Measurements from ENCODE around the gene LBH.

The LBH gene

DNA sequence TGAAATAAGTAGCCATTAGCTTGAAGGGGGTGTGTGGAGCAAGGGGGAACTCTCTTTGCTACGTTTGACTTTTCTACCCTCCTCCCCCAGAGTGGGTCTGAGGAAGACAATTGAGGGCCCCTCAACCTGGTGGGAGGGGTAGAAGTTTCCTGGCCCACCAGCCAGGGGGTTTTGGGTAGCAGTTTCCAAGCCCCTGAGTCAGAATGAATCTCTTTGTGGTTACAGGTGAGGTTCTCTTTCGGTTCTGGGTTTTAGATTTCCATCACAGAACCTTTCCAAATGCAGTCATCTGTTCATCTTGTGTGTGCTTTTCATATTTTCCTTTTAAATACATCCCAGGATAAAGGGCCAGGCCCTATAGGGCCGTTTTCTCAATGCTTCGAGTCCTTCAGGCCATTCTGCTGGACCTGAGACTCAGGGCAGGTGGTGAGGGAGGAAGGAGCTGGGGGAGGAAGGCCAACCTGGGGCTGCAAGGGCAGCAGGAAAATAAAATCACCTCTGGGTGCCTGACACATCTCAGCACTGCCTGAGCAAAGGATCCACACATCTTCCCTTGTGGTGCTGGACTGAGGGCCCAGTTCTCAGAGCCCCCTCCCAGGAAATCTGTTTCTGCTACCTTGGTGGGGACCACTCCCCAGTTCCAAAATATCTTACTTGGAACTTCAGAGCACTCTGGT lies 4.7 kb downstream of the LBH start:
- no peak for DNase-seq

DNA sequence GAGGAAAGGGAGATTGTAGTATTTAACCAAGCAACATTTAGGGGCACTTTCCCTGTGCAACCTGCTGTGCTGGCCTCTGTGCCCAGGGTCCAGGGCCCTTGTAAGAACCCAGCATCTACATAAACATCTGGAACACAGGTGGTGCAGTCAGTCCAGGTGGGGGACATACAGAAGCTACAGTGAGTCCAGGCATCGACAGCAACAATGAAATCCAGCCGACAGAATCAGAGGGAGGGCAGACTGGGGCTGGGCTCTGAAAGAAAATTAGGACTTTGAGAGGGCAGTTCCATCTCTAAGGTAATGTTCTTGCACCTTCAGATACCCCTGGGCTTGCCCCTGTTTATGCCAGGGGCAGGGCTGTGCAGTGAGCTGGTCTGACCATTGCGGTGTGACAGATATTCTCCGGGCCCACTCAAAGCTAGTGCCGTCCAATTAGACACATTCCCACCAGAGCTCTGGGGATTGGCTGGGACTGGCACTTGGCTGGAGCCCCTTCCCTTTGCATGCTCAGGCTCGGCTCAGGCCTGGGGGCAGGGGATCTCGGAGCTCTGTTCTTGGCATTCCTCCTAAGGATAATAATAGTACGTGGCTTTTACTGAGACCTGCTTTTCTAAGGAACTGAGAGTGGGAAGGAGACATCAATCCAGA lies 5.4 kb downstream of the LBH start:
- DNase-seq: no peak

DNA sequence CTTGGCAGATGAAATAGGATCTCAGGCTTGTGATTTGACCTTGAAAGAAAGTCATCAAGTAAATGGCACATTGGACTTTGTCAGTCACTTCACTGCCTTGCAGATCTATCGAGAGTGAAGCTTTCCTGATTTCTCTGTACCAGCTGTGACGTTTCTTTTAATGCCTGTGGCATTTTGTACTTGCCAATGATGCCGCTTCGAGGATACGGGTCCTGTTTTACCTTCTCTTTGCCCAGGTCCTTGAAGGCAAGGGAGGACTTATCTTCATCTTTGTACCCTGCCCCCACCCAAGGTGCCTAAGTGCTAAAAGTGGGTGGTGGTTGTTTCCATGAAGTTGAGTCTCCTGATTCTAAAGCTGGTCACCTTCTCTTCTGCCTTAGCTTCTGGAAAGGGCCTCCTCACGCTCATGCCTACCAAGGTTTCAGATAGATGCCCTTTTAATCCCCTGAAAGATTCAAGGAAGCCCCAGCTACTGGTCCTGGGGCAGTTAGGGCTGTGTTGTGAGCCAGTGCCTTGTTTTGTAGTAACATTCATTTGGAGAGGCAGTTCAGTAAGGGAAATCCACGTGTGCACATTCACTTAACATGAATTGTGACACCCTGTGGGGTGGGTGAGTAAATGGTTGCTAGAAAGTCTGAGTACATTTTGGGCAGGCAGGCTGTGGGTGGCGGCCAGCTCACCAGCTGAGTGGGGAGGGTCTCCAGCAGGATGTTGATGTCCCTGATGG lies 6.1 kb downstream of the LBH start:
- no peak for DNase-seq

- DNase-seq: no peak
These were observed 6.8 kb downstream of the LBH start for GRCh38 chr2:30237966-30238800.

- DNase-seq: peak in 3 of 4 experiments; percentile 35 to 47 (median 45)
These were observed 8.1 kb downstream of the LBH start for GRCh38 chr2:30239308-30239985.

DNA sequence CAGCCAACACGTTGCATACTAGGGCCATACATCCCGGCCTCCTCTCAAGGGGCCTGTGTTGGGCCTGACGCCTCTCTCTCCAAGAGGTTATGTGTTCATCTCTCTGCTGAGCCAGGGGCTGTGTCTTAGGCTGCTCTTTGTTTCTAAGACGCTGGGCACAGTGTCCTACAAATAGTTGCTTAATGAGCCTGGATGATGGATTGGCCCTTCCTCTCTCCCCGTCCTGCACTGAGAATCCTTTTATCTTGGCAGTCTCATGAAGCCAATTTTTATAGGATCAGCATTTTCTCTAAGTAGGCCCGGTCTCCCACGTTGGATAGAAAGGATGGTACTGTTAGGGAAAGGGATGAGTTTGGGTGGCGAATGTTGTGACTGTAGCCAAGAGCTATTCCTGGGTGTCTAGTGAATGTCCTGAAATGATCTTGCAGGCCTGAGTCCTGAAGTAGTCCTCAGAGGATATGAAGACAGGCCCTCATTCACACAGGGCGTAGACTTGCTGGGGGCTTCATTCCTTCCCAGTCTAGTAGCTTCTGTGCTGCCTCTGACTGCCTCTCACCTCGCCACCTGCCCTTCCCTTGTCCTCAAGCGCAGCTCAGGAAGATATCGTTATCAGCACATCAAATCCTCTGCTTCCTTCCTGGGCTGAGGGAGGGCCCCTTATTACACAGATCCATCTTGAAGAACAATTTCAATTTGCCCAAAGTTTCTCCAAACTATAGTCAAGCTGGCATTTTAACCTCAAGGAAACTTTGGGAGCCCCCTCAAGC lies 8.8 kb downstream of the LBH start:
- no peak for DNase-seq

DNA sequence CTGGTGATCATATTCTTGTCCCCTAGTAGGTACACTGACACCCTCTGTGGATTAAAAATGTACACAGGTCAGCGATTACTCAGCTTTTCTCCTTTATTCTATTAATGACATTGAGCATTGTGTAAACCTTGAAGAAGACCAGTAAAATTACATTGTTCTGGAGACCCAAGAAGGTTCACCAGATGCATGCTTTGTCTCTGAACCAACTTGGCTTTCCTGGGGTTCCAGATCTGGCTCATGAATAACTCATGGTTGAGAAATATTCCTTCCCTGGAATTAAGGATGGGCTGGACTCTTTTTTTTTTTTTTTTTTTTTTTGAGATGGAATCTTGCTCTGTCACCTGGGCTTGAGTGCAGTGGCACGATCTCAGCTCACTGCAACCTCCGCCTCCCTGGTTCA lies 11.9 kb downstream of the LBH start:
- no peak for DNase-seq

DNA sequence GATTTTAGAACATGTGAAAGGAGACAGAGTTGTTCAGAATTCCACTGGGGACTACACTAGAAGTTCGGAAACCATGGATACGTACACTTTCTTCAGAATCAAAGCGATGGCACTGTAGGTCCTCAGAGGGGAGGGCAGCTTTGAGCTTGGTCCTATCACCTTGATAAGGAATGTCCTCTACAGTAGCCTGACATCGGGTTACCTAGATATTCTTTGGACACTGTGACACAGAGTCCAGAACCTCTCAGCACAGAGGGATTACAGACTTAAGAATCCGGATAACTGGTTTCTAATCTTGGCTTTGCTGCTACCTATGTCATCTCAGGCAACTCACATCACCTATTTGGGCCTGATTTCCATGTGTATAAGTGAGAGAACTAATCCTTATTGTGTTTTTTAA lies 14.0 kb downstream of the LBH start:
- no peak for DNase-seq

DNA sequence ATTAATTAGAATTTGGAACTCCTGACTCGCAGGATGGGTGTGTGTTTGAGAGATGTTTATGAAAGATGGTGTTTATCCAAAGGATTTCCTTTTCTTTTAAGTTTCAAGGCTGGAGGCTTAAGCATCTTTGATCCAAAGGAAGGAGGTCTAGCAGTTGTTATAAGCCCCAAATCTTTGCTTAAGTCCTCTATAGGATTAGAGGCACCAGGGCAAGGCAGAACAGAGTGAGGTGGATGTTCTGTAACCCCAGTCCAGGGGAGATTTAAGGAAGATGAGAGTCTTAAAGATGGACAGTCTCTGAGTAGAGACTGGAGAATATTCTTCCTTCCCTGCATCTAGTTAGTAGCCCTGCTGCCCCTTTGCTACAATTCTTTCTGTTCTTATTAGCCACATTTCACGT lies 17.5 kb downstream of the LBH start:
- no peak for DNase-seq

DNA sequence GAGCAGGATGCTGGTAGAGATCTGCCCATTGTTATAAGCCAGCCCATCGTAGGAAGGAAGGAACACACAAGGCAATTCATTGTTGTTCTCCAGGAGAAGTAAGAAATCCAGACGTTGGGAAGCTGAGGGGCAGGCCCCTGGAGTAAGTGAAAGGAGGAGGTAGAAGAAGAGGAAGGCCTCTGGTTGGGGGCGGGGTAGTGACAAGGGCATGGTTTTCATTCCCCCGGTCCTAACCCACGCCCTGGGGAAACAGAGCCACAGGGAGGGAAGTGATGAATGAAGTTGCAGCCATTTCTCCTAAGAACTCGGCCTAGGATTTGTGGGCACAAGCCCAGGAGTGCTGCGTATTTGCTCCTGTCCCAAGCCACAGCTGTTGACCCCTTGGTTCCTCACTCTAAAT lies 18.0 kb downstream of the LBH start:
- no peak for DNase-seq

DNA sequence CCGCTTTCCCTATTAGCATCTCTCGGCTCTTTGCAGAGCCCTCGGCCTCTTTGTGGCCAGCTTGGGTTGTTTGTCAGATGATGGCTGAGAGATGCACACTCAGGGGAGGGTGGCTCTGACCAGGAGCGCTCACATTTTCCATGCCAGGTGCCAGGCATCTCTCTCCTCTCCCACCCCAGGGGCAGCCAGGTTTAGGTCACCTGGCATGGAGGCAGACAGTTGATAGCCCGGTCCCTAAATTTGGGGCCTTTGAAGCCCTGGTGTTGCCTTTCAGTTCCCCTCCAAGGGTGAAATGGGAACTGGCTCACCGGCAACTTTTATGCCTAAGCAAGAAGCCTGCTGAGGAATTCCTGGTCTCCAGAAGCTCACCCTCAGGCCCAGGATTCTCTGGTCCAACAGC lies 19.1 kb downstream of the LBH start:
- DNase-seq: no peak

- peak in 2 of 4 experiments; percentile 11 to 18 for DNase-seq
These were observed 21.7 kb downstream of the LBH start for GRCh38 chr2:30252723-30253701.

DNA sequence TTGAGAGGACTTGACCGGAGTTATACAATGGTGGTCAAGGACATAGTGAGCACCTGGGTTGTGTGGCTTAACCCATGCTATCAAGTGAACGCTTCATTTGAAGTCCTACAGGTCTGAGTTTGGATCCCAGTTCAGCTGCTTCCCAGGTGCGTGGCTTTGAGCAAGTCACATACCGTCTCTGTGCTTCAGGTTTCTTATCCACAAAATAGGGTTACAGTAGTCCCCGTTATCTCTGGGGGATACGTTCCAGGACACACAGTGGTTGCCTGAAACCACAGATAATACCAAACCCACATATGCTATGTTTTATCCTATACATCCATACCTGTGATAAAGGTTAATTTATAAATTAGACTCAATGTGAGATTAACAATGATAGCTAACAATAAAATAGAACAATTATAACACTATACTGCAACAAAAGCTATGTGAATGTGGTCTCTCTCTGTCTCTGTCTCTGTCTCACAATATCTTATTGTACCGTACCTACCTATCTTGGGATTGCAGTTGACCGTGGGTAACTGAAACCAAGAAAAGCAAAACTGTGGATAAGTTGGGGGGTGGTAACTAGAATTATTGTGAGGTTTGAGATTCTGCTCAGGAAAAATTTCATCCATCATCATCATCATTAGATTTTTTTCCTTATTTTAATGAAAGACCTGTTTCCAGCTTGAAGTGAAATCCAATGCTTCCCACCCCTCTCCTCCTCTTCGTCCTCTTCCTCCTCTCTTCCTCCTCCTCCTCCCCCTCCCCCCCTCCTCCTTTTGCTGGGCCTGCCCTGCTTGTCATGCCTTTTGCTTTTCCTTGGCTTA lies 22.7 kb downstream of the LBH start:
- DNase-seq: no peak

- DNase-seq: no peak
These were observed 23.3 kb downstream of the LBH start for GRCh38 chr2:30254685-30255001.

DNA sequence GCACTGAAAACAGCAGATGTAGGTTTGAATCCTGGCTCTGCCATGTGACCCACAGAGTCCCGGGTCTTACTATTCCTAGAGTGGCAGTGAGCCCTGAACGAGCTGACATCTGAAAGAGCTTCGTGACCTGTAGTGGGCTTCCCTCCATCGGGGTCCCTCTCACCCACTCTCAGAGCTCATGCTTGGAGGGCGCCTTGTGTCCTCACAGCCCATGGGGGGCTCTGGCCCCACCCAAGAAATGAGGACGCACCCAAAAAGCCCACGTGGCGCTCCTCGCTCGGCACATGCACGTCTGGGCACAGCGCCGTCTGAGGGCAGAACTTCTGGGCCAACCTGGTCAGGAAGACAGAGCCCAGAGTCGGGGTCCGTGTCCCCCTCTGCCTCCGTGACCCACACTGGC lies 23.7 kb downstream of the LBH start:
- no peak for DNase-seq

- no peak for DNase-seq
These were observed 24.4 kb downstream of the LBH start for GRCh38 chr2:30255466-30256408.

- DNase-seq: peak in 2 of 4 experiments; percentile 11 to 32
These were observed 26.2 kb downstream of the LBH start for GRCh38 chr2:30257266-30258214.
